ENCODE data around the gene CXADR.

Gene CXADR

GRCh38 chr21:17609681-17610080 is 96.8 kb downstream of the CXADR start:
- no peak for DNase-seq

- no peak for DNase-seq
Observed at GRCh38 chr21:17610911-17611310, 98.1 kb downstream of the CXADR start.

DNA sequence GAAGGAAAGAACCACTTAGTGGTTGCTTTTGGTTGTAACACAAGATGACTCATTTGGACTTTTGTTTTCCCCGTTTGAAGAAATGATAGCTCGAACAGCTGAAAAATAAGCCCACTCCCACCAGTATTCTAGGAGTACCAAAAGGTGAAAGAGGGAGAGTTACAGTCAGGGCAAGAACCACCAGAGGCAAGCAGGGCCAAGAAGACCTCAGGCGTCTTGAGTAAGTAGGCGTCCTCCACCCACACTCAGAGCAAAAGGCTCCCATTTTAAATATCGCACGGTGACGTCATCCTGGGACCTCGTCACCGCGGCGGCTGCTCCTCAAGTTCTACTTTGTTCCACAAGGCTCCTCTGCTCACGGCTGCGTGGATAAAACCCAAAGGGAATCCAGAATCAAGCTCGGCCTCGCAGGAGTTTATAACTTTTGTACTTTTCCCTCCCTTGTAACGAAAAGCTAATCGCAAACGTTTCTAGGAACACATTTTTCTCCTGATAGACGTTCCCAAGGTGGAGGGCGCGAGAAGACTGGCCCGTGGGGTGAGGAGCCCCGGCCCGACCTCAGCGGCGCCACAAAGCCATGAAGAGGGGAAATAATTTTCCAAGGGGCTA is 98.7 kb downstream of the CXADR start:
- peak; percentile 83 to 85 for DNase-seq

DNA sequence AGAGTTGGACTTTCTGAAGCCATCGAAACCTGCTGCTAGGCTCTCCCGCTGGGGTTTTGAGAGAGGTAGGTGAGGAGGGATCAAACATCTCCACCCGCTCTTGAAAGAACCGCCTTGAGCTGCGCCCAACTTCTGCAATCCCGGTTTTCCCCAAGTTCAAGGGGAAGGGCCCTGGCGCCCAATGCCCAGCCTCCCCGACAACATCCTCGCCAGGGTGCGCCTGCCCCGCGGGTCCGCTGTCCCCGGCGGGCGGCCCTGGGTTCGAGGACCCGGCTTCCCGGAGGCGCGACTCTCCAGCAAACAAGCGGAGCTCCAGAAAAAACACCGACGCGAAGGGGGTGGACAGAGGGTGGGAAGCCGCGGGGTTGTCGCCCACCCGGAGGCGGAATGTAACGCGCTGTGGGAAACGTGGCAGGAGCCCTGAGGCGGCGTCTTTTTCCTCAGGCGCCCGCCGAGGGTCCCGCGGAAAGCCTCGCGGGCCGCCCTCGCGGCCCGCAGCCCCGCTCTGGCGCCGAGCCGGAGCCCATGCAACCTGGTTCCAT is 99.3 kb downstream of the CXADR start:
- peak; percentile 28 to 48 for DNase-seq

- DNase-seq, result peak; percentile 84 to 88
Observed at GRCh38 chr21:17612565-17613241, 99.9 kb downstream of the CXADR start, which contains the start of gene BTG3. TSS of gene BTG3 (minus strand) at chr21:17612901. CDS start at chr21:17609144, 3,757 bp downstream.

- DNase-seq, result no peak
Observed at GRCh38 chr21:17613242-17613676, 100.4 kb downstream of the CXADR start.

DNA sequence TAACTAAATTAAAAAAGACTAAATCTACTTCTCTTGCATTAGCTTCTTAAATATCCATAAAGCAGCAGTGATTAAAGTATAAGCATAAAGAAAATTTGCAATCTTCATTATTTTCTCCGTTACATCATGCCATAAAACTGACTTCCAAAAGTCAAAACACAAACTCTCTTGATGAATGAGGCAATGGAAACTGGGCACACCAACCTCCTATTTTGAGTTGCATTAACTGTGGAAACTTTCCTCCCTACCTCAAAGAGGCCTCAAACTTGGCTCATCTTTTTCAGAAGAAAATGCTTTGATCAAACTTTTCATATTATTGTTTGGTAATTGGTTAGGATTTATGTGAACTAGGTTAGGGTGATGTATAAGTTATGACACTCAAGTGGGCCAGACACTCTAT is 104.0 kb downstream of the CXADR start:
- DNase-seq, result no peak

DNA sequence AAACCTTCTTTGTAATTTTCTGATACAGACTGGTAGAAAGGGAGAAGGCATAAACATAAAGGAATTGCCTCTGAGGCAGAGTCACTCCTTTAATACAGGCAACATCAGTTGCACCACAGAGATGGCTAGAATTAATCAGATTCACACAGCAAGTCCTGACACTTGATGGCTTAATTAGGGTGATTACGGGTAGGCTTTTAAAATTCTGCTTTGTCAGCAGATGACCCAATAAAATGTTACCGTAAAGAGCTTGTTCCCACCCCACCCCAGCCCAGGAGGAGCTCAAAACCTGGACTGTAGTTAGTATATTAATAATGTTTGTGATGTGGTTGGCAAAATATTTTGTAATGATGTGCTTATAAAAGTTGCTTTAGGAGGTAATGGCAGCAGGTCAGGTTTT is 109.2 kb downstream of the CXADR start:
- no peak for DNase-seq

GRCh38 chr21:17631195-17631594 is 118.4 kb downstream of the CXADR start:
- no peak for DNase-seq

GRCh38 chr21:17636711-17637110 is 123.9 kb downstream of the CXADR start:
- DNase-seq, result no peak

DNA sequence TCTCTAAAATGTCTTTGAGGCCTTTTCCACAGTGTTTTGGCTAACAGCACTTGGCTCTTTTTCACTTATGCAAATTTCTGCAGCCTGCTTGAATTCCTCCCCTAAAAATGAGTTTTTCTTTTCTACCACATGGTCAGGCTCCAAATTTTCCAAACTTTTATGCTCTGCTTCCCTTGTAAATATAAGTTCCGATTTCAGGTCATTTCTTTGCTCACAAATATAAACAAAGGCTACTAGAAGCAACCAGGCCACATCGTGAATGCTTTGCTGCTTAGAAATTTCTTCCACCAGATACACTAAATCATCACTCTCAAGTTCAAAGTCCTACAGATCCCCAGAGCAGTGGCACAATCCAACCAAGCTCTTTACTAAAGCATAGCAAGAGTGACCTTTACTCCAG is 128.0 kb downstream of the CXADR start:
- DNase-seq, result no peak

All from CD4-positive, alpha-beta T cell treated with Interleukin-4 for 1 hour (primary cell).